Hippocampal formation (tissue), 2 donors: ENCODE data around the gene MYH16.
"Not testable (repeated sequence)": the region's sequence is repeated elsewhere in the genome, so short reads cannot be mapped to it uniquely, and the experiment has no call there.

Experiments used
- DNase-seq, 2 donors: peaks; one replicate each; lab custom pipeline; 2025; lab: John Stamatoyannopoulos, UW

MYH16 gene

GRCh38 chr7:99355098-99355497 lies 82.5 kb downstream of the MYH16 start:
- DNase-seq: no peak

- peak; percentile 29 to 43 for DNase-seq
Observed at GRCh38 chr7:99357701-99358490, 85.3 kb downstream of the MYH16 start.

- DNase-seq: not testable (repeated sequence)
Observed at GRCh38 chr7:99358521-99358920, 85.9 kb downstream of the MYH16 start.

GRCh38 chr7:99359465-99360154 lies 87.0 kb downstream of the MYH16 start:
- no peak for DNase-seq
